GM19099 (cell line): Measurements from ENCODE around the gene LOXL4.

ENCODE experiments used
- POLR2A ChIP-seq: IDR thresholded peaks from 3 replicates; pipeline ENCODE4 v1.6.1; 2011; ENCODE audit warnings: low read depth; ENCODE audit not compliant: insufficient read length; ENCODE audit errors: extremely low read depth

Gene LOXL4

DNA sequence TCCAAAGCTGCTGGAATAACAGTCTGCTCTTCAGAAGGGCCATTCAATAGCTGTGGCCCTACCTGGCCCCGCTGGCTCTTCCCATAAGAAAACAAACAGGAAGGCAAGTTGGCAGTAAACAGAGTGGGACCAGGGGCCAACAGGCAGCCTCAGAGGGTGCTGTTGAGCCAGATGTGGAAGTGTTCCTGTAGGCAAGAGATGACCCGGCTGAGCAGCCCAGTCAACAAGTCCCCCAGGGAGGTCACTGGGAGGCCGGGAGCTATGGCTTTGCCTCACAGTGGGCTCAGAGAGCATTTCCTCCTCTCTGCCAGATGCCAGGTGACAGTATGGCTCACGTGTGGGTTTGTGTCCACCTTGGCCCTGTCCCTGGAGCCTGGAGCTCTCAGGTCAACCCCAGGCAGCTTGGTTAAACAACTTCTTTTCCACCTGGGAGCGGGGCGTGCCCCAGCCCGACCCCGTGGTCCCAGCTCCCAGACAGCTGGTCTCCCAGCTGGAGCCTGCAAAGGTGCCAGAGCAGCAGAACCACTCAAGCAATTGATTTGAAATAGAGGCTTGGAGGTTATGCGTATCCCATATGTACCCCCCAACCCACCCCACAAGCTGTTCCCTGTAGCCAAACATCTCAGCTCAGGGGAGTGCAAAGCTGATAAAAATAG lies 33.8 kb upstream of the LOXL4 start:
- no peak for TF ChIP-seq POLR2A

DNA sequence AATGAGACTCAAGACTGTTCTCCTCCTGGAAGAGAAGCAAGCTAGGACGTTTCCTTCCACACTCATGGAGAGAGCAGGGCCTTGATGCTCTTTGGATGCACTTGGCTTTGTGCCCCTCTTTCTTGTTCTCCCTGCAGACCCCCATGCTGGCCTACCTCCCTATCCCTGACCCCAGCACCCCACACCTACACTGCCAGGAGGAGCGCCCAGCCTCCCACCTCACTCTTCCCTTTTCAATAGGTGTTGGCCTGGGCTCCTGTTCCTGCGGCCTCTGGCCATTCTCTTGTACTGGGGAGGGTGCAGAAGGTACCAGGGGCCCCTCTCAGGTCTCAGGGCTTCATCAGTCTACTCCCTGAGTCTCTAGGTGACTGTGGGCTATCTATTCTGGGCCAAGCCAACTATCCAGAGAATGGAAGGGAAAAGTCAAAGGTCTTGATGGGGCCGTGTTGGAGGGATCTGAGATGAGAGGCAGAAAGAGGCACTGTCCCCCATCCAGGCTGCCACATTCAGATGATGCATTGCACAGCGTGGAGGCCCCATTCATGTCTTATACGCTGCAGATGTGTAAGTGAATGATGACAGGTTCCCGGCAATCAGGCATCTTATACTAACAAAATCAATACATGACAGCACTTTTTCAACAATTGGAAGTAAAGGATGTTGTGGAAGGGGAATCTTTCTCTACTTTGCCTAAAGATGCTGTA lies 32.7 kb upstream of the LOXL4 start:
- TF ChIP-seq POLR2A: no peak

DNA sequence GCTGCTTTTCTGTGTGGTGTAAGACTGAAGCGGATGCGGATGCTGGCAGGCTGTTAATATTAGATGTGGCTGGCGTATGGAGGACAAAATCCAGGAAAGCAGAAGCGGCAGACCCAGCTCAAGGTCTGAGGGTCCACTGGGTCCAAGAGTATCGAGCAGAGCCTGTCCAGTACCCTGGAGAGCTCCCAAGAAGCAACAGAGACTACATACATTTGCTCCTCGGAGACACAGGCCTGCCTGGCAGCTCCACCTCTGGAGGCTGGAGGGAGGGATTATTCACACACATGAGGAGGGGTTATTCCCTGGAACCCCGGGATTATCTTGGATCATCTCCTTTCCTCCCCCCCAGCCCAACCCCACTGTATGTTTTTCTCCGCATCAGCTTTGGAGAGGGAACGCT lies 31.3 kb upstream of the LOXL4 start:
- no peak for TF ChIP-seq POLR2A

GRCh38 chr10:98296524-98296923 lies 28.5 kb upstream of the LOXL4 start:
- TF ChIP-seq POLR2A: no peak

GRCh38 chr10:98295907-98296306 lies 27.9 kb upstream of the LOXL4 start:
- TF ChIP-seq POLR2A: no peak

DNA sequence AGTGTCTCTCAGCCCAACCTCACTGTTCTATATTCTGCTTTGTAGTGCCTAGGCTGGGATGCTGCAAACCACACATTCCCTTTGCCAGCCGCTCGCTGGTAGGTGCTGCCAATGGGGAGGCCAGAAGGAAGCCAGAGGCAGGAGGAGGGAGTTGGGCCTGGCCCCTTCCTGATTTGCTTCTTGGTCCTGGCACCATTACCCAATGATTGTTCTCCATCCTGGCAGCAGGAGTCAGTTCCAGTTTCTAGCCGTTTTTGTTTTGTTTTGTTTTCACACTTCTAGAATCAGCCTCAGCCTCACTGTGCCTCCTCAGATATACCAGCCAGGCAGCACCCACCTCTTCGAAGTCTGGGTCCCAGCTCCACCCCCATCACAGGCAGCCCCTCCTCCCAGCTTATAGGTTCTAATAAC lies 27.4 kb upstream of the LOXL4 start:
- TF ChIP-seq POLR2A: no peak

- TF ChIP-seq POLR2A: no peak
Observed at GRCh38 chr10:98294270-98294627, 26.3 kb upstream of the LOXL4 start.

DNA sequence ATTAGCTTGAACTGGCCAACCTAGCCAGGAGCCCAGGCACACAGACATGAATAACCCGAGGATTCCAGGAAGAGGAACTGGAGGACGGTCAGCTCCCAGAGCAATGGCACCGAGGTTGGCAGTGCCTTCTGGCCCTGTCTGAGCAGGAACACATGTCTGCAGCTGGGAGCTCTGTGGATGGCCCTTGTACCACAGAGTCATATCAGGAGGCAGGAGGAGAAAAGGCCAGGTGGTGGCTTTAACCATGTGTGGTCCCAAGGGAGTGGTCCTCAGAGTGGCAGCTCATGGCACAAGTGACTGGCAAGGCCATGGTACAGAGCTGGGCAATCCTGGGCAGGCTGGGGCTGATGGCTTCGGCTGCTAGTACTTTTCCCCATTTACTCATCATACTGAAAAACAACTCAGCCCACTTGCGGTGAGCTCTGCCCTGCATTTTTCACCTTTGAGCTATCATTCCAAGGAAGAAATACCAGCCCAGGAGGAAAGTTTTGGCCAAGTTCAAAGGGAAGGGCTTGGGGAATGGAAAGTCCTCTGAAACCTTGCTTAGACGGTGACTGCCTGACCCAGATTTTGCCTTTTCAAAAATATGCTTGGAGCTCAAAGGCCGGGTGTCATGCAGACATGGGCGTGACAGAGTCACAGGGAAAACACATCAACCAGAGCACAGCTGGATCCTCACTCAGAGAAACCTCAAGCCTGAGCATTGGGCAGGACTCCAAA lies 25.7 kb upstream of the LOXL4 start:
- TF ChIP-seq POLR2A: no peak

GRCh38 chr10:98292971-98293370 lies 25.0 kb upstream of the LOXL4 start:
- no peak for TF ChIP-seq POLR2A

GRCh38 chr10:98289802-98290209 lies 21.8 kb upstream of the LOXL4 start:
- no peak for TF ChIP-seq POLR2A

DNA sequence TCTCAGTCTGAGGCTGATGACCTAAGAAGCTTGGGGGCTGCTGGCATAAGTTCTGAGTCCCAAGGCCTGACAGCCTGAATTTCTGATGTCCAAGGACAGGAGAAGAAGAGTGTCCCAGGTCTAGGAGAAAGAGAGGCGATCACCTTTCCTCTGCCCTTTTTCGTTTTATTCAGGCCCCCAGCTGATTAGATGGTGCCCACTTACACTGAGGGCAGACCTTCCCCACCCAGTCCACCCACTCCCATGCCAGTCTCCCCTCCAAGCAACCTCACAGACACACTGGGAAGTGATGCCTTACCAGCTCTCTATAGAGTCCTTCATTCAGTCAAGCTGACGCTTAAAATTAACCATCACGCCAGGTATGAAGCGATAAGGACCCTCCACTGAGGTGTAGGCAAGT lies 19.3 kb upstream of the LOXL4 start:
- TF ChIP-seq POLR2A: no peak

DNA sequence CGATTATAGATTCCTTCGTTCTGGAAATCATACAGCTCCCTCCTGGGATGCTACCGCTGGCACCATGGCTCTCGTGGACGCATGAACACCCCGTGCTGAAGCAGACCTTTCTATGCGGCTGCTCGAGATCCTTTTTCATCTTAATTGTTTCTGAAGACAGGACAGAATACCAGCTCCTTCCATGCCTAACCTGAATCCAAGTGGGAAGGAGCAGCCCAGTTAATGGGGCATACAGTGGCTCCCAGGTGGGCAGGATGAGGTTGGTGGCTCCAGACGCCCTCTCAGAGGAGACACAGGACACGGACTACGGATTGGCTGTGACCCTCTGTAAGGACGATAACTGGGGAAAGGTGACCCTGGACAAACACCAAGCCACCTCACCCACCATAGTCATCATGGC lies 18.4 kb upstream of the LOXL4 start:
- no peak for TF ChIP-seq POLR2A

DNA sequence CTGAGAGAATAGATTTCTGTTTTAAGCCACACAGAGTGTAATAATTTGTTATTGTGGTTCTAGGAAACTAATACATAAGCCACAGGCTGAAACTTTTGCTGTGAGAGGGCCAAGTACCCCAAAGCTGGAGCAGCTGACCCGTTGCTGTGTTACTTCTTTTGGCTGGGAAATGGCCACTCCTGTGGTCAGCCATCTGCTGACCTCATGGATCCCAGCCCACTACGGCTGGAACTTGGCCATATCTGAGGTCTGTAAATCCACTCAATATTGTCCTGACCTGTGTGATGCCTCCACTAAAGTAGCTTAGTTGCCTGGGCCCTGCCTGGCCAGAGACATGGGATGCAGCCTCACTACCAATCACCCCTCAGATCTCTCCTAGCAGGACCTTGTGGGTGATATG lies 17.4 kb upstream of the LOXL4 start:
- no peak for TF ChIP-seq POLR2A

DNA sequence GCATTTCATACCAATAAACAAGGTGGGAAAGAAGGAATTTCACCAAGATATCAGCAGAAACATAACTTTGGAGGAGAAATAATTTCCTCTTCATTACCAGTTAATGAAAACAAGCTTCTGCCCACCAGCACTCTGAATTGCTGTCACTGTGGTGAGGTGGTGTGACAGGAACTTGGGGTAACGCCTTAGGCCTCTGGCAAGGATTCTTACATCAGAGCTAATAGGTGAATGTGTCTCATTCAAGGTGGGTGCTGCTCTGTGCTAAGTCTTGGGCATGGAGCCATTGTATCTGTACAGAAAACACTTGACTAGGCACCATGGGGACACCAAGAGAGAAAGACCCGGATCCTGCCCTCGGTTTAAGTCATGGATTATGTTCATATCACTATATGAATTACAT lies 8.3 kb upstream of the LOXL4 start:
- TF ChIP-seq POLR2A: no peak

GRCh38 chr10:98274562-98274961 lies 6.6 kb upstream of the LOXL4 start:
- no peak for TF ChIP-seq POLR2A

DNA sequence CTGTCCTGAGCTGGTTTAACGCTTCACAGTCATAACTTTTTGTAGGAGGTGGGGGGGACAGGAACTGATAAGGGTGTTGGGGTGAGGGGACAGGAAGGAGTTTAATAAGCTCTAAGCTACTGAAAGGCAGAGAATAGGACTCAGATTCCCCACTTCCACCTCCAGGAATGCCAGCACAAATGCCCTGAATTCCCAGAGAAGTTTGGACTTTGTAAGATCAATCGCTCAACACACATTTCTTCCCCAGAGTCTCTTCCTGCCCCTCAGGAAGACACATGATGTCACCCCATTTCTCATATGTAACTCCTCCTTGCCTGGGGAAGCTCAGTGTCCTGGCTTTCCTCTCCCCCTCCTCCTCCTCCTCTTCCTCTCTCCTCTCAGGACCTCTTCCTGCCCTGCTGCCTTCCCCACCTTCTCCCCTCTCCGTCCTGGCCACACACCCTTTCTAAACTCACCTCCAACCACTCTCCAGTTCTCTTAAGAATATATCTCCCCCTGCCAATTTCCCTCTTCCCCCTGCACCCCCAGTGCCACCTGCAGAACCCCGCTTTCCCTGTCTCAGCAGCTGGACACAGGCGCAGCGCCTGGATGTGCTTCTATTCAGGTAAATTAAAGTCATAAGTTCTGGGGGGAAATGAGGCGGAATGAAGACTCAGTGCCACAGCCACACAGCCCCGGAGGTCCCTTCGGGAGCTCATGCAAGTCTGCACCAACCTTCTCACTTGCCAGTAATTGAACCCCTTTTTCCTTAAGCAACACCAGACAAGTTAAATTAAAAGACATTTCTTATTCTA lies 5.3 kb upstream of the LOXL4 start:
- no peak for TF ChIP-seq POLR2A

- TF ChIP-seq POLR2A: no peak
Observed at GRCh38 chr10:98272656-98273055, 4.7 kb upstream of the LOXL4 start.
